ENCODE data around the gene DPP6. TPM values are rescaled to one million over a fixed set of nuclear protein-coding genes. Genes with fewer than 3 reads are reported as not detected.

Gene DPP6
- total RNA-seq, 4 donors from 2014 or later, result 1.5 to 2.9 TPM; not detected in 2

- no peak for DNase-seq
- Histone ChIP-seq H3K9me3 (no peaks in the 10 kb centered on the region), H3K4me1 (no peaks in the 10 kb centered on the region), H3K4me3 (no peak overlapping the region), H3K36me3 (no peaks in the 10 kb centered on the region), H3K27ac (no peak overlapping the region), H3K27me3 (no peaks in the 10 kb centered on the region)
- no peak for TF ChIP-seq CTCF (IDR thresholded peaks at IDR 0.05)
- no peak for TF ChIP-seq POLR2A (IDR thresholded peaks at IDR 0.05)
Observed at GRCh38 chr7:154568346-154568745, 516.1 kb downstream of the DPP6 start.

- no peak overlapping the region for H3K27ac ChIP-seq
- no peaks in the 10 kb centered on the region for H3K36me3 ChIP-seq
- no peaks in the 10 kb centered on the region for H3K27me3 ChIP-seq
- no peak overlapping the region for H3K4me3 ChIP-seq
- DNase-seq, result no peak
- TF ChIP-seq CTCF (IDR thresholded peaks at IDR 0.05) (no peak), POLR2A (IDR thresholded peaks at IDR 0.05) (no peak)
- no peaks in the 10 kb centered on the region for H3K4me1 ChIP-seq
- H3K9me3 ChIP-seq, result no peaks in the 10 kb centered on the region
Observed at GRCh38 chr7:154569916-154570315, 517.7 kb downstream of the DPP6 start.

GRCh38 chr7:154571772-154572171, 519.6 kb downstream of the DPP6 start:
- Histone ChIP-seq H3K27me3 (no peaks in the 10 kb centered on the region), H3K36me3 (no peaks in the 10 kb centered on the region), H3K4me3 (no peak overlapping the region), H3K27ac (no peak overlapping the region), H3K9me3 (no peaks in the 10 kb centered on the region), H3K4me1 (no peaks in the 10 kb centered on the region)
- DNase-seq, result no peak
- no peak for TF ChIP-seq POLR2A (IDR thresholded peaks at IDR 0.05)
- no peak for TF ChIP-seq CTCF (IDR thresholded peaks at IDR 0.05)

- no peak for TF ChIP-seq CTCF (IDR thresholded peaks at IDR 0.05)
- no peak for TF ChIP-seq POLR2A (IDR thresholded peaks at IDR 0.05)
- Histone ChIP-seq H3K36me3 (no peaks in the 10 kb centered on the region), H3K4me3 (no peak overlapping the region), H3K9me3 (no peaks in the 10 kb centered on the region), H3K27me3 (no peaks in the 10 kb centered on the region), H3K4me1 (no peaks in the 10 kb centered on the region), H3K27ac (no peak overlapping the region)
- no peak for DNase-seq
Observed at GRCh38 chr7:154574235-154574634, 522.0 kb downstream of the DPP6 start.

- Histone ChIP-seq H3K4me1 (no peaks in the 10 kb centered on the region), H3K4me3 (no peak overlapping the region), H3K27me3 (no peaks in the 10 kb centered on the region), H3K9me3 (no peaks in the 10 kb centered on the region), H3K27ac (no peak overlapping the region), H3K36me3 (no peaks in the 10 kb centered on the region)
- no peak for DNase-seq
- TF ChIP-seq CTCF (IDR thresholded peaks at IDR 0.05), result no peak
Observed at GRCh38 chr7:154575497-154575896, 523.3 kb downstream of the DPP6 start.

- TF ChIP-seq POLR2A (IDR thresholded peaks at IDR 0.05) (no peak), CTCF (IDR thresholded peaks at IDR 0.05) (no peak)
- H3K27ac ChIP-seq, result no peak overlapping the region
- no peak for DNase-seq
- no peaks in the 10 kb centered on the region for H3K4me1 ChIP-seq
- no peaks in the 10 kb centered on the region for H3K9me3 ChIP-seq
- H3K4me3 ChIP-seq, result no peak overlapping the region
- H3K27me3 ChIP-seq, result no peaks in the 10 kb centered on the region
- H3K36me3 ChIP-seq, result no peaks in the 10 kb centered on the region
Observed at GRCh38 chr7:154576604-154577003, 524.4 kb downstream of the DPP6 start.

Data from Peyer's patch (tissue), 4 donors.